ENCODE results near the gene HAPLN3.

Gene HAPLN3

DNA sequence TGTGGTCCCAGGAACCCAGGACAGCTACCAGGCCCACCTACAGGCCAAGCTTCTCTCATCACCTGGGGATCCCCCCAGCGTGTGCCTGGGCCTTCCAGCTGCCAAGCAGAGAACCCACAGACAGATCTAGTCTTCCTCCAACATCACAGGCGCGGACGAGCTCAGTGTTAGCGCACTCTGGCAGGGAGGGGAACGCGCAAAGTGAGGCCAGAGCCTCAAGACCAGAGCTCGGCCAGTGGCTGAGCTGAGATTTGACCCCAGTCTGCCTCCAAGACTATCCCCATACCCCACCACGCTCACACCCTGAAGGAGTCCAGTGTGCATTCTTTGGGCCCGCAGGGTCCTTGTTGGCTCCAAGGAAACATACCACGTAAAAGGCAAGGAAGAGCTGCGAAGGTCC is 12.8 kb upstream of the HAPLN3 start:
- TF ChIP-seq, protein P1, sequence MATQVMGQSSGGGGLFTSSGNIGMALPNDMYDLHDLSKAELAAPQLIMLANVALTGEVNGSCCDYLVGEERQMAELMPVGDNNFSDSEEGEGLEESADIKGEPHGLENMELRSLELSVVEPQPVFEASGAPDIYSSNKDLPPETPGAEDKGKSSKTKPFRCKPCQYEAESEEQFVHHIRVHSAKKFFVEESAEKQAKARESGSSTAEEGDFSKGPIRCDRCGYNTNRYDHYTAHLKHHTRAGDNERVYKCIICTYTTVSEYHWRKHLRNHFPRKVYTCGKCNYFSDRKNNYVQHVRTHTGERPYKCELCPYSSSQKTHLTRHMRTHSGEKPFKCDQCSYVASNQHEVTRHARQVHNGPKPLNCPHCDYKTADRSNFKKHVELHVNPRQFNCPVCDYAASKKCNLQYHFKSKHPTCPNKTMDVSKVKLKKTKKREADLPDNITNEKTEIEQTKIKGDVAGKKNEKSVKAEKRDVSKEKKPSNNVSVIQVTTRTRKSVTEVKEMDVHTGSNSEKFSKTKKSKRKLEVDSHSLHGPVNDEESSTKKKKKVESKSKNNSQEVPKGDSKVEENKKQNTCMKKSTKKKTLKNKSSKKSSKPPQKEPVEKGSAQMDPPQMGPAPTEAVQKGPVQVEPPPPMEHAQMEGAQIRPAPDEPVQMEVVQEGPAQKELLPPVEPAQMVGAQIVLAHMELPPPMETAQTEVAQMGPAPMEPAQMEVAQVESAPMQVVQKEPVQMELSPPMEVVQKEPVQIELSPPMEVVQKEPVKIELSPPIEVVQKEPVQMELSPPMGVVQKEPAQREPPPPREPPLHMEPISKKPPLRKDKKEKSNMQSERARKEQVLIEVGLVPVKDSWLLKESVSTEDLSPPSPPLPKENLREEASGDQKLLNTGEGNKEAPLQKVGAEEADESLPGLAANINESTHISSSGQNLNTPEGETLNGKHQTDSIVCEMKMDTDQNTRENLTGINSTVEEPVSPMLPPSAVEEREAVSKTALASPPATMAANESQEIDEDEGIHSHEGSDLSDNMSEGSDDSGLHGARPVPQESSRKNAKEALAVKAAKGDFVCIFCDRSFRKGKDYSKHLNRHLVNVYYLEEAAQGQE (IDR thresholded peaks at IDR 0.05; ENCODE audit: insufficient replicate concordance, low read depth), result no peak
- TF ChIP-seq, protein P2, sequence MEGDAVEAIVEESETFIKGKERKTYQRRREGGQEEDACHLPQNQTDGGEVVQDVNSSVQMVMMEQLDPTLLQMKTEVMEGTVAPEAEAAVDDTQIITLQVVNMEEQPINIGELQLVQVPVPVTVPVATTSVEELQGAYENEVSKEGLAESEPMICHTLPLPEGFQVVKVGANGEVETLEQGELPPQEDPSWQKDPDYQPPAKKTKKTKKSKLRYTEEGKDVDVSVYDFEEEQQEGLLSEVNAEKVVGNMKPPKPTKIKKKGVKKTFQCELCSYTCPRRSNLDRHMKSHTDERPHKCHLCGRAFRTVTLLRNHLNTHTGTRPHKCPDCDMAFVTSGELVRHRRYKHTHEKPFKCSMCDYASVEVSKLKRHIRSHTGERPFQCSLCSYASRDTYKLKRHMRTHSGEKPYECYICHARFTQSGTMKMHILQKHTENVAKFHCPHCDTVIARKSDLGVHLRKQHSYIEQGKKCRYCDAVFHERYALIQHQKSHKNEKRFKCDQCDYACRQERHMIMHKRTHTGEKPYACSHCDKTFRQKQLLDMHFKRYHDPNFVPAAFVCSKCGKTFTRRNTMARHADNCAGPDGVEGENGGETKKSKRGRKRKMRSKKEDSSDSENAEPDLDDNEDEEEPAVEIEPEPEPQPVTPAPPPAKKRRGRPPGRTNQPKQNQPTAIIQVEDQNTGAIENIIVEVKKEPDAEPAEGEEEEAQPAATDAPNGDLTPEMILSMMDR (IDR thresholded peaks at IDR 0.05; ENCODE audit: insufficient read depth, low read length), result no peak
- TF ChIP-seq POLR2AphosphoS5 (IDR thresholded peaks at IDR 0.05; ENCODE audit: low read depth) (no peak), SPI1 (IDR thresholded peaks at IDR 0.05; ENCODE audit: borderline replicate concordance, low read depth) (no peak), GABPA (IDR thresholded peaks at IDR 0.05; ENCODE audit: low read depth) (no peak)
- no peak overlapping the region for H3K4me3 ChIP-seq (replicated peaks; ENCODE audit: insufficient read depth, low read length)
- H3K27ac ChIP-seq (replicated peaks), result no peak overlapping the region
- peaks cover 10% of the 10 kb centered on the region for H3K27me3 ChIP-seq (ENCODE audit: insufficient read depth, poor library complexity, severe bottlenecking)
- no peak for DNase-seq (ENCODE audit: low read depth in 1 of 2, low spot score in 1 of 2)

DNA sequence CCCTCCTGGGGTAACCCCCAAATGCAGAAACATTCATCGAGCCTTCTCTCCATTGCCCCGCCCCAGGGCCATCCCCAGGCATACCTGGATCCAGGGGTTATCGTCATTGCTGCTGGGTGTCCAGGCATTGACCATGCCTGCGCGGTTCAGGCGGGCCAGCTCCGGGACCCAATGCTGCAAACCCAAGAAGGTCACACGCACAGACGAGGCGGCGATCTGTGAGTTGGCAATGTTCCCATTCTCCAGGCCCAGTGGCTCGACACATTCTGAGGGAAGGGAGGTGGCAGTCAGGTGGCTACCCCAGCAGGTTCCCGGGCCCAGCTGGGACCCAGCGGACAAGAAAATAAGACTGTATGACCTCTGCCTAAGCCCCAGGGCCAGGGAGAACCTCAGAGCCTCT is 11.8 kb upstream of the HAPLN3 start:
- Histone ChIP-seq H3K27me3 (ENCODE audit: insufficient read depth, poor library complexity, severe bottlenecking) (peaks cover 1% of the 10 kb centered on the region), H3K27ac (replicated peaks) (no peak overlapping the region), H3K4me3 (replicated peaks; ENCODE audit: insufficient read depth, low read length) (no peak overlapping the region)
- TF ChIP-seq SPI1 (IDR thresholded peaks at IDR 0.05; ENCODE audit: borderline replicate concordance, low read depth), result no peak
- TF ChIP-seq, protein P1 (IDR thresholded peaks at IDR 0.05; ENCODE audit: insufficient replicate concordance, low read depth), result no peak
- no peak for TF ChIP-seq POLR2AphosphoS5 (IDR thresholded peaks at IDR 0.05; ENCODE audit: low read depth)
- no peak for TF ChIP-seq GABPA (IDR thresholded peaks at IDR 0.05; ENCODE audit: low read depth)
- TF ChIP-seq, protein P2 (IDR thresholded peaks at IDR 0.05; ENCODE audit: insufficient read depth, low read length), result no peak
- no peak for DNase-seq (ENCODE audit: low read depth in 1 of 2, low spot score in 1 of 2)

- Histone ChIP-seq H3K27me3 (ENCODE audit: insufficient read depth, poor library complexity, severe bottlenecking) (no peaks in the 10 kb centered on the region), H3K4me3 (replicated peaks; ENCODE audit: insufficient read depth, low read length) (no peak overlapping the region), H3K27ac (replicated peaks) (no peak overlapping the region)
- TF ChIP-seq, protein P2 (IDR thresholded peaks at IDR 0.05; ENCODE audit: insufficient read depth, low read length), result no peak
- TF ChIP-seq SPI1 (IDR thresholded peaks at IDR 0.05; ENCODE audit: borderline replicate concordance, low read depth), result no peak
- no peak for DNase-seq (ENCODE audit: low read depth in 1 of 2, low spot score in 1 of 2)
These were observed 11.2 kb upstream of the HAPLN3 start for GRCh38 chr15:88906551-88906950.

DNA sequence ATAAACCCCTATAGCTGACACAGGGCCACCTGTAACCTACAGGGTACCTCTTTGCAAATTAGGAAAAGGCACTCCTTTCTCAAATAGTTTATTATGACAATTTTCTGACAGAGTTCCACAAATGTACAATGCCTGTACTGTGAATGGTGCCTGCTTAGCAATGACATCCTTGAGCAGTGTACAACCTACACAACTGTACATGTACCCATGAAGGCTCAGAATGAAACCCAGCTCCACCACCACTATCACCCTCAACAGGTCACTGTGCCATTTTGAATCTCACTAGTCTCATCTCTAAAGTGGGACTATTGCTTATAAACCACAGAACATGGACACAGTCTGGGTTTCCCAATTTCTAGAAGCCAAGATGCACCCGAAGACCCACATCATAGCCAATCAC is 10.8 kb upstream of the HAPLN3 start:
- no peak overlapping the region for H3K27ac ChIP-seq (replicated peaks)
- no peaks in the 10 kb centered on the region for H3K27me3 ChIP-seq (ENCODE audit: insufficient read depth, poor library complexity, severe bottlenecking)
- no peak for DNase-seq (ENCODE audit: low read depth in 1 of 2, low spot score in 1 of 2)
- no peak overlapping the region for H3K4me3 ChIP-seq (replicated peaks; ENCODE audit: insufficient read depth, low read length)
- TF ChIP-seq POLR2AphosphoS5 (IDR thresholded peaks at IDR 0.05; ENCODE audit: low read depth), result no peak
- TF ChIP-seq, protein P1 (IDR thresholded peaks at IDR 0.05; ENCODE audit: insufficient replicate concordance, low read depth), result no peak
- TF ChIP-seq, protein P2 (IDR thresholded peaks at IDR 0.05; ENCODE audit: insufficient read depth, low read length), result no peak
- TF ChIP-seq SPI1 (IDR thresholded peaks at IDR 0.05; ENCODE audit: borderline replicate concordance, low read depth), result no peak
- TF ChIP-seq GABPA (IDR thresholded peaks at IDR 0.05; ENCODE audit: low read depth), result no peak
